Measurements from ENCODE around the gene CA10.

CA10 gene

GRCh38 chr17:52124993-52125392 is 33.5 kb downstream of the CA10 start:
- Histone ChIP-seq H3K27me3 (ENCODE audit: insufficient read depth, low read length, poor library complexity, severe bottlenecking) (no peaks in the 10 kb centered on the region), H3K79me2 (ENCODE audit: insufficient read depth, low read length) (no peaks in the 10 kb centered on the region), H4K20me1 (ENCODE audit: insufficient read depth, low read length, poor library complexity, severe bottlenecking) (no peaks in the 10 kb centered on the region), H3K4me1 (ENCODE audit: insufficient read depth, low read length, poor library complexity, severe bottlenecking) (no peaks in the 10 kb centered on the region), H3K36me3 (ENCODE audit: insufficient read depth, low read length) (no peaks in the 10 kb centered on the region), H3K9me3 (ENCODE audit: insufficient read depth, low read depth, low read length) (no peaks in the 10 kb centered on the region), H3K9me2 (replicated peaks; ENCODE audit: low read depth, low read length) (no peaks in the 10 kb centered on the region), H3K9ac (ENCODE audit: low read depth, low read length, poor library complexity, severe bottlenecking) (no peak overlapping the region), H3F3A (ENCODE audit: low read depth) (no peaks in the 10 kb centered on the region), H3K4me2 (ENCODE audit: low read depth, low read length, poor library complexity, severe bottlenecking) (no peak overlapping the region), H2AFZ (ENCODE audit: low read length) (no peak overlapping the region), H3K4me3 (ENCODE audit: low read length, poor library complexity, severe bottlenecking) (no peak overlapping the region)
- TF ChIP-seq EZH2phosphoT487 (IDR thresholded peaks at IDR 0.05; ENCODE audit: borderline replicate concordance) = no peak
- TF ChIP-seq, protein P1, sequence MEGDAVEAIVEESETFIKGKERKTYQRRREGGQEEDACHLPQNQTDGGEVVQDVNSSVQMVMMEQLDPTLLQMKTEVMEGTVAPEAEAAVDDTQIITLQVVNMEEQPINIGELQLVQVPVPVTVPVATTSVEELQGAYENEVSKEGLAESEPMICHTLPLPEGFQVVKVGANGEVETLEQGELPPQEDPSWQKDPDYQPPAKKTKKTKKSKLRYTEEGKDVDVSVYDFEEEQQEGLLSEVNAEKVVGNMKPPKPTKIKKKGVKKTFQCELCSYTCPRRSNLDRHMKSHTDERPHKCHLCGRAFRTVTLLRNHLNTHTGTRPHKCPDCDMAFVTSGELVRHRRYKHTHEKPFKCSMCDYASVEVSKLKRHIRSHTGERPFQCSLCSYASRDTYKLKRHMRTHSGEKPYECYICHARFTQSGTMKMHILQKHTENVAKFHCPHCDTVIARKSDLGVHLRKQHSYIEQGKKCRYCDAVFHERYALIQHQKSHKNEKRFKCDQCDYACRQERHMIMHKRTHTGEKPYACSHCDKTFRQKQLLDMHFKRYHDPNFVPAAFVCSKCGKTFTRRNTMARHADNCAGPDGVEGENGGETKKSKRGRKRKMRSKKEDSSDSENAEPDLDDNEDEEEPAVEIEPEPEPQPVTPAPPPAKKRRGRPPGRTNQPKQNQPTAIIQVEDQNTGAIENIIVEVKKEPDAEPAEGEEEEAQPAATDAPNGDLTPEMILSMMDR (conservative IDR thresholded peaks at IDR 0.05; ENCODE audit: low read length) = no peak

DNA sequence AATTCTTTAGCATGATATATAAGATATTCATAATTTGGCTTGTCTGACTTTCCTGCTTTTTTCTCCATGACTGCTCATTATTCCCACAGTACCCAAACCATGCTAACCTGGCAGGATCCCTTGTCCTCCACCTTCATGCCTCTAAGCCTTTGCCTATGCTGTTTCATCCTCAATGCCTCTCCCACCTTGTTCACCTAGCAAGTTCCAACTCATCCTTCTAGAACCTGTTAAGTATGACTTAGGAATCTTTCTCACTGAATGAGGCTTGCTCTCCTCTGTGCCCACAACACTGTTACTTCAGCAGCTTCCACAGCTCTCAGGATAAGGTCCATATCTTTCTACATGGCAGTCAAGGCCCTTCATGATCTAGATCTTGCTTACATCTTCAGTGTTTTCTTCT is 34.0 kb downstream of the CA10 start:
- Histone ChIP-seq H3K36me3 (ENCODE audit: insufficient read depth, low read length) (no peaks in the 10 kb centered on the region), H3K4me1 (ENCODE audit: insufficient read depth, low read length, poor library complexity, severe bottlenecking) (no peaks in the 10 kb centered on the region), H3F3A (ENCODE audit: low read depth) (no peaks in the 10 kb centered on the region), H2AFZ (ENCODE audit: low read length) (no peak overlapping the region), H3K27me3 (ENCODE audit: insufficient read depth, low read length, poor library complexity, severe bottlenecking) (no peaks in the 10 kb centered on the region), H3K9ac (ENCODE audit: low read depth, low read length, poor library complexity, severe bottlenecking) (no peak overlapping the region), H4K20me1 (ENCODE audit: insufficient read depth, low read length, poor library complexity, severe bottlenecking) (no peaks in the 10 kb centered on the region), H3K79me2 (ENCODE audit: insufficient read depth, low read length) (no peaks in the 10 kb centered on the region), H3K4me2 (ENCODE audit: low read depth, low read length, poor library complexity, severe bottlenecking) (no peak overlapping the region), H3K9me3 (ENCODE audit: insufficient read depth, low read depth, low read length) (no peaks in the 10 kb centered on the region), H3K9me2 (replicated peaks; ENCODE audit: low read depth, low read length) (no peaks in the 10 kb centered on the region), H3K4me3 (ENCODE audit: low read length, poor library complexity, severe bottlenecking) (no peak overlapping the region)
- TF ChIP-seq, protein P1 (conservative IDR thresholded peaks at IDR 0.05; ENCODE audit: low read length) = no peak
- no peak for TF ChIP-seq EZH2phosphoT487 (IDR thresholded peaks at IDR 0.05; ENCODE audit: borderline replicate concordance)

GRCh38 chr17:52120465-52120864 is 38.0 kb downstream of the CA10 start:
- no peaks in the 10 kb centered on the region for H3K4me1 ChIP-seq (ENCODE audit: insufficient read depth, low read length, poor library complexity, severe bottlenecking)
- H3K27me3 ChIP-seq (ENCODE audit: insufficient read depth, low read length, poor library complexity, severe bottlenecking) = no peaks in the 10 kb centered on the region
- H3F3A ChIP-seq (ENCODE audit: low read depth) = no peaks in the 10 kb centered on the region
- H2AFZ ChIP-seq (ENCODE audit: low read length) = no peak overlapping the region
- no peak overlapping the region for H3K9ac ChIP-seq (ENCODE audit: low read depth, low read length, poor library complexity, severe bottlenecking)
- no peak overlapping the region for H3K4me3 ChIP-seq (ENCODE audit: low read length, poor library complexity, severe bottlenecking)
- H4K20me1 ChIP-seq (ENCODE audit: insufficient read depth, low read length, poor library complexity, severe bottlenecking) = no peaks in the 10 kb centered on the region
- no peaks in the 10 kb centered on the region for H3K9me2 ChIP-seq (replicated peaks; ENCODE audit: low read depth, low read length)
- no peaks in the 10 kb centered on the region for H3K79me2 ChIP-seq (ENCODE audit: insufficient read depth, low read length)
- H3K9me3 ChIP-seq (ENCODE audit: insufficient read depth, low read depth, low read length) = no peaks in the 10 kb centered on the region
- no peaks in the 10 kb centered on the region for H3K36me3 ChIP-seq (ENCODE audit: insufficient read depth, low read length)
- no peak overlapping the region for H3K4me2 ChIP-seq (ENCODE audit: low read depth, low read length, poor library complexity, severe bottlenecking)
- TF ChIP-seq, protein P1 (conservative IDR thresholded peaks at IDR 0.05; ENCODE audit: low read length) = no peak
- TF ChIP-seq EZH2phosphoT487 (IDR thresholded peaks at IDR 0.05; ENCODE audit: borderline replicate concordance) = no peak
